WTC11 (cell line): Measurements from ENCODE around the gene VPS18. TPM values are rescaled to one million over a fixed set of nuclear protein-coding genes. Genes with fewer than 3 reads are reported as not detected.

ENCODE experiments used
- ATAC-seq: fragments of 200-7000 bp; cut with Tn5 transposase; 2 replicates; pipeline ENCODE4 v1.10.0; 2021; ENCODE audit warnings: mild to moderate bottlenecking, moderate library complexity
- CTCF ChIA-PET: fragments of 300-600 bp; sonication (Branson Sonifier 250); formaldehyde crosslinking; loops from one replicate; lab custom pipeline; 2021; ENCODE audit warnings: antibody characterized with exemption; lab: Charles Lee
- POLR2A ChIA-PET: fragments of 350-600 bp; sonication (Branson Sonifier 250); formaldehyde crosslinking; loops from one replicate; lab custom pipeline; 2021; ENCODE audit warnings: antibody characterized with exemption; lab: Charles Lee
- DNase-seq: peaks from one replicate; pipeline ENCODE4 v3.0.0; 2021; ENCODE audit warnings: low spot score
- H3K27ac Mint-ChIP-seq: 2 replicates; pipeline ENCODE4 v1.8.0; 2021; ENCODE audit warnings: mixed read lengths
- H3K27me3 Mint-ChIP-seq: 2 replicates; pipeline ENCODE4 v1.8.0; 2021; ENCODE audit warnings: low read depth, mild to moderate bottlenecking, moderate library complexity, mixed read lengths
- H3K36me3 Mint-ChIP-seq: 2 replicates; pipeline ENCODE4 v1.8.0; 2021; ENCODE audit warnings: mixed read lengths
- H3K4me1 Mint-ChIP-seq: 2 replicates; pipeline ENCODE4 v1.8.0; 2022; ENCODE audit warnings: mixed read lengths
- H3K4me3 Mint-ChIP-seq: 2 replicates; pipeline ENCODE4 v1.8.0; 2021; ENCODE audit warnings: mild to moderate bottlenecking, moderate library complexity, mixed read lengths
- H3K9me3 Mint-ChIP-seq: 2 replicates; pipeline ENCODE4 v1.8.0; 2021; ENCODE audit warnings: mixed read lengths
- CREB1 ChIP-seq: sonication (generic); formaldehyde crosslinking; IDR thresholded peaks from 2 replicates; pipeline ENCODE4 v1.8.0; 2023; ENCODE audit warnings: mild to moderate bottlenecking, missing genetic modification reagents
- CREM ChIP-seq: sonication (generic); formaldehyde crosslinking; IDR thresholded peaks from 2 replicates; pipeline ENCODE4 v1.8.1; 2022; ENCODE audit warnings: mild to moderate bottlenecking, missing genetic modification reagents, moderate library complexity
- FOXP1 ChIP-seq: sonication (generic); formaldehyde crosslinking; IDR thresholded peaks from 2 replicates; pipeline ENCODE4 v1.8.0; 2022; ENCODE audit warnings: missing genetic modification reagents, mild to moderate bottlenecking, moderate library complexity, borderline replicate concordance
- GTF2I ChIP-seq: fragments of 250-450 bp; sonication (Bioruptor Pico); conservative IDR thresholded peaks from 2 replicates; pipeline ENCODE4 v1.4.0; 2021; ENCODE audit warnings: mild to moderate bottlenecking
- KAT7 ChIP-seq: sonication (generic); formaldehyde crosslinking; IDR thresholded peaks from 2 replicates; pipeline ENCODE4 v1.8.1; 2023; ENCODE audit warnings: missing genetic modification reagents, mild to moderate bottlenecking, borderline replicate concordance
- MXD4 ChIP-seq: fragments of 250-450 bp; sonication (Bioruptor Pico); IDR thresholded peaks from 2 replicates; pipeline ENCODE4 v1.8.0; 2021; ENCODE audit warnings: mild to moderate bottlenecking, moderate library complexity, borderline replicate concordance
- NFATC4 ChIP-seq: fragments of 250-450 bp; sonication (Bioruptor Pico); IDR thresholded peaks from 2 replicates; pipeline ENCODE4 v1.9.0; 2021; ENCODE audit warnings: mild to moderate bottlenecking
- SMAD3 ChIP-seq: sonication (generic); formaldehyde crosslinking; IDR thresholded peaks from 2 replicates; pipeline ENCODE4 v1.8.0; 2022; ENCODE audit warnings: missing genetic modification reagents, mild to moderate bottlenecking, borderline replicate concordance
- SOX15 ChIP-seq: fragments of 250-450 bp; sonication (Bioruptor Pico); IDR thresholded peaks from 2 replicates; pipeline ENCODE4 v1.9.0; 2021; ENCODE audit warnings: mild to moderate bottlenecking
- SP1 ChIP-seq: sonication (generic); formaldehyde crosslinking; conservative IDR thresholded peaks from 2 replicates; pipeline ENCODE4 v1.8.1; 2022; ENCODE audit warnings: missing genetic modification reagents
- TEAD1 ChIP-seq: sonication (generic); formaldehyde crosslinking; IDR thresholded peaks from 2 replicates; pipeline ENCODE4 v1.8.0; 2022; ENCODE audit warnings: mild to moderate bottlenecking, missing genetic modification reagents
- TP53 ChIP-seq: sonication (generic); formaldehyde crosslinking; IDR thresholded peaks from 2 replicates; pipeline ENCODE4 v1.8.1; 2023; ENCODE audit warnings: mild to moderate bottlenecking, missing genetic modification reagents
- ZNF138 ChIP-seq: sonication (generic); formaldehyde crosslinking; conservative IDR thresholded peaks from 2 replicates; pipeline ENCODE4 v1.8.1; 2022; ENCODE audit warnings: mild to moderate bottlenecking, moderate library complexity, missing genetic modification reagents
- ZNF219 ChIP-seq: sonication (generic); formaldehyde crosslinking; IDR thresholded peaks from 2 replicates; pipeline ENCODE4 v1.8.0; 2023; ENCODE audit warnings: missing genetic modification reagents, mild to moderate bottlenecking, borderline replicate concordance
- ZNF263 ChIP-seq: sonication (generic); formaldehyde crosslinking; IDR thresholded peaks from 2 replicates; pipeline ENCODE4 v1.8.1; 2022; ENCODE audit warnings: low read depth, mild to moderate bottlenecking, moderate library complexity, missing genetic modification reagents
- total RNA-seq: library from RNA; stranded (reverse); gene quantifications from 3 replicates; pipeline ENCODE4 v1.2.3, GENCODE V29; 2021
- TF ChIP-seq, protein P1 (sequence below): sonication (generic); formaldehyde crosslinking; IDR thresholded peaks from 2 replicates; pipeline ENCODE4 v1.8.1; 2023; ENCODE audit warnings: mild to moderate bottlenecking, moderate library complexity, missing genetic modification reagents
- TF ChIP-seq, protein P2 (sequence below): sonication (generic); formaldehyde crosslinking; IDR thresholded peaks from 2 replicates; pipeline ENCODE4 v1.8.1; 2023; ENCODE audit warnings: mild to moderate bottlenecking, missing genetic modification reagents, moderate library complexity
- TF ChIP-seq, protein P3 (sequence below): sonication (generic); formaldehyde crosslinking; IDR thresholded peaks from 2 replicates; pipeline ENCODE4 v1.8.1; 2022; ENCODE audit warnings: missing genetic modification reagents, borderline replicate concordance
- TF ChIP-seq, protein P4 (sequence below): sonication (generic); formaldehyde crosslinking; IDR thresholded peaks from 2 replicates; pipeline ENCODE4 v1.8.0; 2022; ENCODE audit warnings: mild to moderate bottlenecking, missing genetic modification reagents
- TF ChIP-seq, protein P5 (sequence below): sonication (generic); formaldehyde crosslinking; IDR thresholded peaks from 2 replicates; pipeline ENCODE4 v1.8.1; 2022; ENCODE audit warnings: mild to moderate bottlenecking, moderate library complexity, missing genetic modification reagents
- TF ChIP-seq, protein P6 (sequence below): sonication (generic); formaldehyde crosslinking; IDR thresholded peaks from 2 replicates; pipeline ENCODE4 v1.8.0; 2023; ENCODE audit warnings: missing genetic modification reagents

VPS18 gene
- total RNA-seq, 1 experiment from 2014 or later = 27.3 TPM

DNA sequence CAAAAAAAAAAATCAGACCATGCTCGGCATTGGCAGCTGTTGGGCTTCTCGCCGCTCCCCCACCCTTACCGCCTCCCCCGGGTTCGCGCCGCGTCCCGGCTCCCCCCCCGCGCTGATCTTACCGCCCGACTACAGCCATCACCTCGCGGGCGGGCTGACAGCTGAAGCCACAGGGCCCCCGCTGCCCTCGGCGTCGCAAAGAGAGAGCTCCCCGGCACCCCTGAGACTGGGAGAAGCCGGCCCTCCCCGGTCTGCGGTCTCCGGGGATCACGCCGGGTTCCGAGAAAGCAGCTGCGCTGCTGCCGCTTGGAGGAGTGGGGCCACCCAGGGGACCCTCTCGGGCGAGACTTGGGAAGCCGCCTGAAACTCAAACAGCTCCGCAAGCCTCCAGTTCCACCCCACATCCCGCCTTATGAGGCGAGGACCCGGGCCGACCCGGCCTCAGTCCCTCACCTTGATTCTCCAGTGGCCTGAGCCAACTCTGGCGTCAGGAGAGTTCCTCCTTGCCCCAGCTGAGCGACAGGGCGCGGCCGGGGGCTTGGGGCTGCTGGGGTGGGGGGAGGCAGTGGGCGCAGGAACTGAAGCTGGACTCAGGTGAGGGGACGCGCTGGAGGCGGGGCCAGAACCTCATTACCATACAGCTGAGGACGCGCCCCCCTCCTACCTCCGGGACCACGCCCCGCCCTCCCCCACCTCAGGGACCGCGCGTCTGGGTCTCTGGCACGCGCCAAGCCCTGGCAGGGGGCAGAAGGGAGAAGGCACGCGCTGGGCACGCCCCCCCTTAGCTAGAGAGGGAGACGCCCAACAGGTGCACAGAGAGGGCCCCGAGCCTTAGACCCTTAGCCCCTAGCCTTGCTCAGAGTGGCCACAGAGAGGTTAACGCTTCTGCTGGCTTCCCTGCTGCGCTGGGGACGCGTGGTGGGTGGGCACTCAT, 33.9 kb downstream of the VPS18 start:
- ATAC-seq (peak; percentile 38), DNase-seq (peak; percentile 83)
- no peak overlapping the region for H3K27ac Mint-ChIP-seq
- TF ChIP-seq FOXP1 = 0 out of 2 replicates have a peak, but pooled peaks have one; percentile 25
- TF ChIP-seq, protein P1, sequence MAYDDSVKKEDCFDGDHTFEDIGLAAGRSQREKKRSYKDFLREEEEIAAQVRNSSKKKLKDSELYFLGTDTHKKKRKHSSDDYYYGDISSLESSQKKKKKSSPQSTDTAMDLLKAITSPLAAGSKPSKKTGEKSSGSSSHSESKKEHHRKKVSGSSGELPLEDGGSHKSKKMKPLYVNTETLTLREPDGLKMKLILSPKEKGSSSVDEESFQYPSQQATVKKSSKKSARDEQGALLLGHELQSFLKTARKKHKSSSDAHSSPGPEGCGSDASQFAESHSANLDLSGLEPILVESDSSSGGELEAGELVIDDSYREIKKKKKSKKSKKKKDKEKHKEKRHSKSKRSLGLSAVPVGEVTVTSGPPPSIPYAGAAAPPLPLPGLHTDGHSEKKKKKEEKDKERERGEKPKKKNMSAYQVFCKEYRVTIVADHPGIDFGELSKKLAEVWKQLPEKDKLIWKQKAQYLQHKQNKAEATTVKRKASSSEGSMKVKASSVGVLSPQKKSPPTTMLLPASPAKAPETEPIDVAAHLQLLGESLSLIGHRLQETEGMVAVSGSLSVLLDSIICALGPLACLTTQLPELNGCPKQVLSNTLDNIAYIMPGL (CRISPR knock-in tag) = no peak
- peak; percentile 39; the same call in 1 of the 2 replicates for TF ChIP-seq SP1 (CRISPR knock-in tag)
- no peak for TF ChIP-seq TP53
- TF ChIP-seq MXD4 (CRISPR knock-in tag) = no peak
- no peaks in the 10 kb centered on the region for H3K36me3 Mint-ChIP-seq
- H3K9me3 Mint-ChIP-seq = no peaks in the 10 kb centered on the region
- H3K27me3 Mint-ChIP-seq = peaks cover 100% of the 10 kb centered on the region
- ChIA-PET POLR2A (interaction anchor here (0.6 to 8.7 kb wide), 8 partner anchors 9 to 256 kb away, joined by 3 to 73 read pairs (median 4); partner anchors contain the start of gene CHAC1), CTCF (interaction anchor here (0.5 to 10.6 kb wide), 16 partner anchors 8 to 339 kb away, joined by 3 to 203 read pairs (median 6); partner anchors contain the start of genes CHP1 and VPS18)
- peaks cover 30% of the 10 kb centered on the region for H3K4me1 Mint-ChIP-seq
- H3K4me3 Mint-ChIP-seq = peak overlapping the region; percentile 80

DNA sequence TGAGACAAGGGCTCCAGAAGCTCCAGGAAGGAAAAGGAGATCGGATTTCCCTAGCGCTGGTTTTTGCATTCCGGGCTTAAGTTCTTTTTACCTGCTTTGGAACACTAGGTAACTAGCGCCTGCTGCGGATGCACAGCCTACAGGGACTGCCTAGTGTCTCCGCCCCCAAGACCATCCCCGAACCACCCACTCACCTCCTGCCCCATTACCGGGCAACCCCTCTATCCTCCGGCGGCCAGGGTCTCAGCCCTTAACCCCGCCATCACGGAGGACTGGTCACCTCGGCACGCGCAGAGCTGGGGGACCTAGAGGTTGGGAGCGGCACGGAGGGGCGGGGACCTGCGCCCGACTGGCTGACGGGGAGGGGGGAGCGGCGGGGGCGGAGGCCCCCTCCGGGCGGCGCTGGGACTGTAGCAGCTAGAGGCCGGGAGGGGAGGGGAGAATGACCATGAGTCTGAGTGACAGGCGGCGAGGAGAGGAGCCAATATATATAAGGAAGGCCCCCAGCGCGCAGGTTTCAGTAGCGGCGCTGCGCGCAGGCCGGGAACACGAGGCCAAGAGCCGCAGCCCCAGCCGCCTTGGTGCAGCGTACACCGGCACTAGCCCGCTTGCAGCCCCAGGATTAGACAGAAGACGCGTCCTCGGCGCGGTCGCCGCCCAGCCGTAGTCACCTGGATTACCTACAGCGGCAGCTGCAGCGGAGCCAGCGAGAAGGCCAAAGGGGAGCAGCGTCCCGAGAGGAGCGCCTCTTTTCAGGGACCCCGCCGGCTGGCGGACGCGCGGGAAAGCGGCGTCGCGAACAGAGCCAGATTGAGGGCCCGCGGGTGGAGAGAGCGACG, 34.8 kb downstream of the VPS18 start, which contains the start of gene DLL4:
TSS of gene DLL4 (plus strand) at position 520 of the 839 bp plus-strand sequence. CDS start 329 bp downstream, outside the sequence.
- ATAC-seq = peak; percentile 45
- H3K4me3 Mint-ChIP-seq = peak within 1 kb of the TSS; percentile 80

More for the DNA sequence above, 34.8 kb downstream of the VPS18 start, which contains the start of gene DLL4:
- Mint-ChIP-seq H3K9me3 (no peaks in the 10 kb centered on the region), H3K27me3 (peaks cover 97% of the 10 kb centered on the region), H3K36me3 (no peaks in the 10 kb centered on the region), H3K27ac (no peak within 1 kb of the TSS), H3K4me1 (peaks cover 30% of the 10 kb centered on the region)
- TF ChIP-seq TEAD1 (CRISPR knock-in tag) (no peak), CREM (CRISPR knock-in tag) (0 out of 2 replicates have a peak, but pooled peaks have one; percentile 34), TP53 (no peak), CREB1 (CRISPR knock-in tag) (0 out of 2 replicates have a peak, but pooled peaks have one; percentile 20), ZNF263 (no peak), ZNF219 (CRISPR knock-in tag) (no peak), KAT7 (CRISPR knock-in tag) (0 out of 2 replicates have a peak, but pooled peaks have one; percentile 75), SOX15 (CRISPR knock-in tag) (no peak), GTF2I (CRISPR knock-in tag) (no peak), SMAD3 (no peak), ZNF138 (CRISPR knock-in tag) (no peak), NFATC4 (CRISPR knock-in tag) (no peak), FOXP1 (0 out of 2 replicates have a peak, but pooled peaks have one; percentile 3)
- TF ChIP-seq, protein P2, sequence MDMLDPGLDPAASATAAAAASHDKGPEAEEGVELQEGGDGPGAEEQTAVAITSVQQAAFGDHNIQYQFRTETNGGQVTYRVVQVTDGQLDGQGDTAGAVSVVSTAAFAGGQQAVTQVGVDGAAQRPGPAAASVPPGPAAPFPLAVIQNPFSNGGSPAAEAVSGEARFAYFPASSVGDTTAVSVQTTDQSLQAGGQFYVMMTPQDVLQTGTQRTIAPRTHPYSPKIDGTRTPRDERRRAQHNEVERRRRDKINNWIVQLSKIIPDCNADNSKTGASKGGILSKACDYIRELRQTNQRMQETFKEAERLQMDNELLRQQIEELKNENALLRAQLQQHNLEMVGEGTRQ (CRISPR knock-in tag) = no peak
- TF ChIP-seq, protein P1 (CRISPR knock-in tag) = peak; percentile 77; the same call in 1 of the 2 replicates
- TF ChIP-seq, protein P3, sequence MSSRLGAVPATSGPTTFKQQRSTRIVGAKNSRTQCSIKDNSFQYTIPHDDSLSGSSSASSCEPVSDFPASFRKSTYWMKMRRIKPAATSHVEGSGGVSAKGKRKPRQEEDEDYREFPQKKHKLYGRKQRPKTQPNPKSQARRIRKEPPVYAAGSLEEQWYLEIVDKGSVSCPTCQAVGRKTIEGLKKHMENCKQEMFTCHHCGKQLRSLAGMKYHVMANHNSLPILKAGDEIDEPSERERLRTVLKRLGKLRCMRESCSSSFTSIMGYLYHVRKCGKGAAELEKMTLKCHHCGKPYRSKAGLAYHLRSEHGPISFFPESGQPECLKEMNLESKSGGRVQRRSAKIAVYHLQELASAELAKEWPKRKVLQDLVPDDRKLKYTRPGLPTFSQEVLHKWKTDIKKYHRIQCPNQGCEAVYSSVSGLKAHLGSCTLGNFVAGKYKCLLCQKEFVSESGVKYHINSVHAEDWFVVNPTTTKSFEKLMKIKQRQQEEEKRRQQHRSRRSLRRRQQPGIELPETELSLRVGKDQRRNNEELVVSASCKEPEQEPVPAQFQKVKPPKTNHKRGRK (CRISPR knock-in tag) = no peak
- TF ChIP-seq, protein P4, sequence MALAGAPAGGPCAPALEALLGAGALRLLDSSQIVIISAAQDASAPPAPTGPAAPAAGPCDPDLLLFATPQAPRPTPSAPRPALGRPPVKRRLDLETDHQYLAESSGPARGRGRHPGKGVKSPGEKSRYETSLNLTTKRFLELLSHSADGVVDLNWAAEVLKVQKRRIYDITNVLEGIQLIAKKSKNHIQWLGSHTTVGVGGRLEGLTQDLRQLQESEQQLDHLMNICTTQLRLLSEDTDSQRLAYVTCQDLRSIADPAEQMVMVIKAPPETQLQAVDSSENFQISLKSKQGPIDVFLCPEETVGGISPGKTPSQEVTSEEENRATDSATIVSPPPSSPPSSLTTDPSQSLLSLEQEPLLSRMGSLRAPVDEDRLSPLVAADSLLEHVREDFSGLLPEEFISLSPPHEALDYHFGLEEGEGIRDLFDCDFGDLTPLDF = no peak
- TF ChIP-seq, protein P5, sequence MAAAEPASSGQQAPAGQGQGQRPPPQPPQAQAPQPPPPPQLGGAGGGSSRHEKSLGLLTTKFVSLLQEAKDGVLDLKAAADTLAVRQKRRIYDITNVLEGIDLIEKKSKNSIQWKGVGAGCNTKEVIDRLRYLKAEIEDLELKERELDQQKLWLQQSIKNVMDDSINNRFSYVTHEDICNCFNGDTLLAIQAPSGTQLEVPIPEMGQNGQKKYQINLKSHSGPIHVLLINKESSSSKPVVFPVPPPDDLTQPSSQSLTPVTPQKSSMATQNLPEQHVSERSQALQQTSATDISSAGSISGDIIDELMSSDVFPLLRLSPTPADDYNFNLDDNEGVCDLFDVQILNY (CRISPR knock-in tag) = no peak
- TF ChIP-seq, protein P6, sequence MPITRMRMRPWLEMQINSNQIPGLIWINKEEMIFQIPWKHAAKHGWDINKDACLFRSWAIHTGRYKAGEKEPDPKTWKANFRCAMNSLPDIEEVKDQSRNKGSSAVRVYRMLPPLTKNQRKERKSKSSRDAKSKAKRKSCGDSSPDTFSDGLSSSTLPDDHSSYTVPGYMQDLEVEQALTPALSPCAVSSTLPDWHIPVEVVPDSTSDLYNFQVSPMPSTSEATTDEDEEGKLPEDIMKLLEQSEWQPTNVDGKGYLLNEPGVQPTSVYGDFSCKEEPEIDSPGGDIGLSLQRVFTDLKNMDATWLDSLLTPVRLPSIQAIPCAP (CRISPR knock-in tag) = no peak
- CTCF ChIA-PET = interaction anchor here (0.9 to 10.6 kb wide), 17 partner anchors 11 to 302 kb away, joined by 4 to 203 read pairs (median 8); partner anchors contain the start of genes CHP1 and VPS18
- POLR2A ChIA-PET = interaction anchor here (0.6 to 8.7 kb wide), 8 partner anchors 10 to 255 kb away, joined by 3 to 73 read pairs (median 4); partner anchors contain the start of gene CHAC1
- peak; percentile 84 for DNase-seq
